K562 (cell line): ENCODE measurements around the gene SLC30A10. TPM values are rescaled to one million over a fixed set of nuclear protein-coding genes. Genes with fewer than 3 reads are reported as not detected.

Experiments
- ATAC-seq: fragments of 200-7000 bp; cut with Tn5 transposase; 3 replicates; pipeline ENCODE4 v1.9.1; 2020; ENCODE audit warnings: moderate library complexity
- BruUV-seq: library from RNA; stranded (reverse); fragments of 400-500 nt; replicated peaks from 2 replicates; lab custom pipeline; 2021; lab: Mats Ljungman, UMichigan
- CTCF ChIA-PET: fragments of 300-600 bp; formaldehyde crosslinking; extraction: SDS; loops from one replicate; lab custom pipeline; 2021; ENCODE audit warnings: low intra/inter-chr PET ratio; lab: Yijun Ruan, JAX
- POLR2A ChIA-PET: fragments of 300-600, 350-650 bp; sonication (Branson Sonifier 250); formaldehyde crosslinking; extraction: SDS; loops from one replicate; lab custom pipeline; 2021; ENCODE audit warnings: antibody characterized with exemption, inconsistent platforms; lab: Yijun Ruan, JAX
- DNase-seq, 4 experiments: peaks; one replicate each; pipeline versions ENCODE4 v3.0.0 to v3.0.0-alpha.2; 2011 to 2018; ENCODE audit warnings: low spot score in 3 of 4, mixed read lengths in 3 of 4; ENCODE audit errors: extremely low read depth in 1 of 4
- FAIRE-seq: peaks from 2 replicates; lab custom pipeline; 2011; peaks lifted over from hg19 to GRCh38; lab: Jason Lieb, UNC
- H2AFZ ChIP-seq: 2 replicates; pipeline ENCODE4 v1.6.0; 2011; ENCODE audit warnings: low read depth, low read length, control low read depth, inconsistent platforms
- H3K27ac ChIP-seq: fragments of 200-600 bp; 3 replicates; pipeline ENCODE4 v1.8.0; 2011; ENCODE audit warnings: low read depth, mild to moderate bottlenecking, control low read depth, inconsistent platforms, low read length, moderate library complexity, mixed read lengths; ENCODE audit errors: extremely low read depth
- H3K27me3 ChIP-seq, 2 experiments: fragments of 300-600 bp in 1 of 2; 2 replicates in 1 of 2; 3 replicates in 1 of 2; pipeline versions ENCODE4 v1.6.0 to v1.8.0; 2011; ENCODE audit warnings: inconsistent platforms in 2 of 2, low read length in 2 of 2, mild to moderate bottlenecking in 1 of 2, mixed read lengths in 1 of 2, moderate library complexity in 1 of 2; ENCODE audit not compliant: control insufficient read depth in 2 of 2, insufficient read depth in 2 of 2
- H3K36me3 ChIP-seq: fragments of 300-600 bp; 3 replicates; pipeline ENCODE4 v1.8.0; 2011; ENCODE audit warnings: mild to moderate bottlenecking, low read length, inconsistent platforms; ENCODE audit not compliant: control insufficient read depth, insufficient read depth
- H3K4me1 ChIP-seq, 2 experiments: fragments of 200-600 bp in 1 of 2; replicated peaks in 1 of 2; 2 replicates in 1 of 2; 3 replicates in 1 of 2; pipeline versions ENCODE4 v1.5.1 to v1.8.0; 2011; ENCODE audit warnings: inconsistent platforms in 2 of 2, low read length in 2 of 2, mild to moderate bottlenecking in 1 of 2, mixed read lengths in 1 of 2, moderate library complexity in 1 of 2; ENCODE audit not compliant: control insufficient read depth in 2 of 2, insufficient read depth in 2 of 2
- H3K4me2 ChIP-seq: 2 replicates; pipeline ENCODE4 v1.6.1; 2011; ENCODE audit warnings: low read length, control low read depth, inconsistent platforms, mixed read lengths; ENCODE audit not compliant: insufficient read depth
- H3K4me3 ChIP-seq: fragments of 200-600 bp; sonication (generic), shearing (Covaris generic); 2 replicates; pipeline ENCODE4 v1.5.1; 2016; ENCODE audit warnings: control low read depth, inconsistent platforms
- H3K79me2 ChIP-seq: fragments of 200-600 bp; 3 replicates; pipeline ENCODE4 v1.8.0; 2011; ENCODE audit warnings: low read length, inconsistent platforms; ENCODE audit not compliant: control insufficient read depth, insufficient read depth
- H3K9ac ChIP-seq, 2 experiments: 2 replicates each; pipeline versions ENCODE4 v1.6.0 to v1.6.1; 2011; ENCODE audit warnings: low read depth in 2 of 2, low read length in 2 of 2, control low read depth in 1 of 2, inconsistent platforms in 1 of 2, mild to moderate bottlenecking in 1 of 2, mixed read lengths in 1 of 2; ENCODE audit not compliant: insufficient read depth in 1 of 2
- H3K9me1 ChIP-seq: one replicate; pipeline ENCODE4 v1.6.0; 2011; ENCODE audit warnings: inconsistent platforms, mild to moderate bottlenecking, low read length, moderate library complexity; ENCODE audit not compliant: control insufficient read depth, insufficient read depth
- H3K9me3 ChIP-seq: replicated peaks from 2 replicates; pipeline ENCODE4 v1.5.1; 2011; ENCODE audit warnings: low read depth, low read length, inconsistent platforms; ENCODE audit not compliant: control insufficient read depth, insufficient read depth
- H4K20me1 ChIP-seq: replicated peaks from 2 replicates; pipeline ENCODE4 v1.6.1; 2011; ENCODE audit warnings: low read length, inconsistent platforms, mixed read lengths; ENCODE audit not compliant: control insufficient read depth, insufficient read depth
- MBD2 ChIP-seq: sonication (generic); IDR thresholded peaks from 2 replicates; pipeline ENCODE4 v1.6.1; 2016; ENCODE audit warnings: low read depth, borderline replicate concordance
- POLR2A ChIP-seq: fragments of 450-650 bp; conservative IDR thresholded peaks from 2 replicates; pipeline ENCODE4 v1.6.1; 2016
- POLR2AphosphoS2 ChIP-seq: IDR thresholded peaks from 2 replicates; pipeline ENCODE4 v1.6.1; 2012; ENCODE audit warnings: low read length, improper control_type of control experiment
- SP1 ChIP-seq: sonication (generic); formaldehyde crosslinking; IDR thresholded peaks from 2 replicates; pipeline ENCODE4 v1.8.1; 2022; ENCODE audit warnings: mild to moderate bottlenecking, missing genetic modification reagents
- SUPT5H ChIP-seq: fragments of 450-650 bp; IDR thresholded peaks from 2 replicates; pipeline ENCODE4 v1.6.1; 2016
- TEAD1 ChIP-seq, 2 experiments: fragments of 450-650 bp in 1 of 2; sonication (generic) in 1 of 2; formaldehyde crosslinking; IDR thresholded peaks; 2 replicates each; pipeline versions ENCODE4 v1.4.0 to v1.8.0; 2020 to 2022; ENCODE audit warnings: mild to moderate bottlenecking in 2 of 2, missing genetic modification reagents in 1 of 2
- ZBTB1 ChIP-seq: sonication (generic); formaldehyde crosslinking; IDR thresholded peaks from 2 replicates; pipeline ENCODE4 v1.8.1; 2023; ENCODE audit warnings: missing genetic modification reagents, low read depth, mild to moderate bottlenecking, borderline replicate concordance
- WGBS: fragments of 100-300 bp; shearing (Covaris generic); methylation state at CpG from one replicate; pipeline ENCODE4 v1.1.6; 2016; ENCODE audit warnings: low coverage, mixed read lengths; ENCODE audit not compliant: insufficient coverage; ENCODE audit errors: missing lambda C conversion rate; 5-methylcytosine and 5-hydroxymethylcytosine counted together
- in situ Hi-C: fragments of 300-500 bp; cut with MboI; formaldehyde crosslinking; loops from 4 replicates; pipeline ENCODE4 v1.15.0; 2018; ENCODE audit warnings: inconsistent platforms, mixed read lengths
- intact Hi-C: fragments of 100-400 bp; cut with micrococcal nuclease; formaldehyde crosslinking; loops from 2 replicates; pipeline ENCODE4 v1.14.2; 2022
- polyA plus RNA-seq, 8 experiments: library from polyadenylated mRNA; depleted of rRNA in 4 of 8; stranded (reverse) in 5 of 8; unstranded in 3 of 8; fragments of >200 nt; fragmentation: Nextera tagmentation in 2 of 8; fragmentation: Illumina TruSeq in 1 of 8; extraction: Ambion mirVana in 2 of 8; extraction: Trizol in 1 of 8; gene quantifications; 2 replicates each; pipeline versions ENCODE4 v1.2.1 to v1.2.3, GENCODE V29; 2011 to 2014; ENCODE audit warnings: inconsistent platforms in 1 of 8, missing spikeins in 1 of 8
- total RNA-seq, 7 experiments: library from RNA; depleted of rRNA in 6 of 7; stranded (reverse); fragments of >200 nt in 6 of 7; fragmentation: Illumina TruSeq in 2 of 7; extraction: Trizol in 2 of 7; gene quantifications; 2 replicates each; pipeline versions ENCODE4 v1.2.1 to v1.2.3, GENCODE V29; 2011 to 2021; ENCODE audit warnings: low replicate concordance in 1 of 7
- TF ChIP-seq, protein P1 (sequence below): fragments of 450-650 bp; conservative IDR thresholded peaks from 2 replicates; pipeline ENCODE4 v1.6.1; 2016; ENCODE audit warnings: missing genetic modification characterization, low read depth, mild to moderate bottlenecking, control low read depth, missing compliant biosample characterization

SLC30A10 gene
- total and polyA plus RNA-seq, 9 of the 15 experiments (the other 6 are each of a cell fraction or from before 2014, with no cell fraction given) = 2.6 to 11.3 (median 7.1) TPM

DNA sequence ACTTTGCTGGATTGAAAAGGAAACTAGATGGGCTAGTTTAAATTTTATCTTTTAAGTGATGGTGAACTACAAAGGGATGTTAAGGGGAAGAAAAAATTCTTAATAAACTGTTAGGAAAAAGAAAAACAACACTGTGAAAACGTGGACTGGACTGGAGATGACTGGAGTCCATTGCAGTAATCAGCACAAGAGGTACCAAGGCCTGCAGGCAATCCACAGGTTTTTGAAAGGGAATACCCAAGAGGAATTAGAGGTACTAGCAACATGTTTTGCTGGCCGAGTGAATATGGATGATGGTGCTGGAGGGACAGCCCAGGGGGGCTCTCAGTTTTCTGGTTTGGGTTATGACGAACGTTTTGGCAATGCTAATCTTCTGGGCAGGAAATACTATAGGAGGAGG, 39.0 kb upstream of the SLC30A10 start:
- no peaks in the 10 kb centered on the region for H3K9me3 ChIP-seq
- intact Hi-C loops = loop anchor here (2.0 to 5.0 kb wide), 2 partner anchors 61 to 130 kb away; no protein-coding TSS in a partner anchor
- DNase-seq (no peak), ATAC-seq (peak; percentile 19), FAIRE-seq (no peak)
- H3K27ac ChIP-seq = no peak overlapping the region
- ChIA-PET POLR2A (interaction anchor here (0.6 to 1.6 kb wide), 2 partner anchors 14 to 1558 kb away, joined by 3 to 5 read pairs; no protein-coding TSS in a partner anchor), CTCF (no interaction called here)
- no peaks in the 10 kb centered on the region for H3K79me2 ChIP-seq
- no peak overlapping the region for H3K4me3 ChIP-seq
- no peak overlapping the region for H2AFZ ChIP-seq
- in situ Hi-C loops = loop anchor here (10.0 kb wide), 1 partner anchor 93 kb away; no protein-coding TSS in a partner anchor
- no peaks in the 10 kb centered on the region for H3K27me3 ChIP-seq
- TF ChIP-seq MBD2 (no peak), SP1 (CRISPR knock-in tag) (no peak), POLR2A (0 out of 2 replicates have a peak, but pooled peaks have one; percentile 36), TEAD1 (CRISPR knock-in tag; IDR thresholded peaks at IDR 0.05) (no peak), ZBTB1 (no peak), POLR2AphosphoS2 (peak; percentile 86; the same call in 1 of the 2 replicates), SUPT5H (0 out of 2 replicates have a peak, but pooled peaks have one; percentile 41)
- TF ChIP-seq, protein P1, sequence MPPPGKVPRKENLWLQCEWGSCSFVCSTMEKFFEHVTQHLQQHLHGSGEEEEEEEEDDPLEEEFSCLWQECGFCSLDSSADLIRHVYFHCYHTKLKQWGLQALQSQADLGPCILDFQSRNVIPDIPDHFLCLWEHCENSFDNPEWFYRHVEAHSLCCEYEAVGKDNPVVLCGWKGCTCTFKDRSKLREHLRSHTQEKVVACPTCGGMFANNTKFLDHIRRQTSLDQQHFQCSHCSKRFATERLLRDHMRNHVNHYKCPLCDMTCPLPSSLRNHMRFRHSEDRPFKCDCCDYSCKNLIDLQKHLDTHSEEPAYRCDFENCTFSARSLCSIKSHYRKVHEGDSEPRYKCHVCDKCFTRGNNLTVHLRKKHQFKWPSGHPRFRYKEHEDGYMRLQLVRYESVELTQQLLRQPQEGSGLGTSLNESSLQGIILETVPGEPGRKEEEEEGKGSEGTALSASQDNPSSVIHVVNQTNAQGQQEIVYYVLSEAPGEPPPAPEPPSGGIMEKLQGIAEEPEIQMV (tag) = no peak
- no TSS peak for BruUV-seq
- H3K4me2 ChIP-seq = no peak overlapping the region
- H4K20me1 ChIP-seq = no peaks in the 10 kb centered on the region
- H3K9me1 ChIP-seq = no peaks in the 10 kb centered on the region
- peaks cover 0 to 15% of the 10 kb centered on the region in 2 experiments; a peak in 2 of 5 replicates for H3K4me1 ChIP-seq
- 72% methylated on average over 4 of the region's 4 CpGs for WGBS
- peaks cover 47% of the 10 kb centered on the region for H3K36me3 ChIP-seq
- H3K9ac ChIP-seq = no peak overlapping the region
